ENCODE measurements around the gene KRI1. TPM values are rescaled to one million over a fixed set of nuclear protein-coding genes. Genes with fewer than 3 reads are reported as not detected.

Gene KRI1
- total and polyA plus RNA-seq, 2 of the 8 experiments (the other 6 are each of a cell fraction or from before 2014, with no cell fraction given): 14.2 to 45.2 TPM

DNA sequence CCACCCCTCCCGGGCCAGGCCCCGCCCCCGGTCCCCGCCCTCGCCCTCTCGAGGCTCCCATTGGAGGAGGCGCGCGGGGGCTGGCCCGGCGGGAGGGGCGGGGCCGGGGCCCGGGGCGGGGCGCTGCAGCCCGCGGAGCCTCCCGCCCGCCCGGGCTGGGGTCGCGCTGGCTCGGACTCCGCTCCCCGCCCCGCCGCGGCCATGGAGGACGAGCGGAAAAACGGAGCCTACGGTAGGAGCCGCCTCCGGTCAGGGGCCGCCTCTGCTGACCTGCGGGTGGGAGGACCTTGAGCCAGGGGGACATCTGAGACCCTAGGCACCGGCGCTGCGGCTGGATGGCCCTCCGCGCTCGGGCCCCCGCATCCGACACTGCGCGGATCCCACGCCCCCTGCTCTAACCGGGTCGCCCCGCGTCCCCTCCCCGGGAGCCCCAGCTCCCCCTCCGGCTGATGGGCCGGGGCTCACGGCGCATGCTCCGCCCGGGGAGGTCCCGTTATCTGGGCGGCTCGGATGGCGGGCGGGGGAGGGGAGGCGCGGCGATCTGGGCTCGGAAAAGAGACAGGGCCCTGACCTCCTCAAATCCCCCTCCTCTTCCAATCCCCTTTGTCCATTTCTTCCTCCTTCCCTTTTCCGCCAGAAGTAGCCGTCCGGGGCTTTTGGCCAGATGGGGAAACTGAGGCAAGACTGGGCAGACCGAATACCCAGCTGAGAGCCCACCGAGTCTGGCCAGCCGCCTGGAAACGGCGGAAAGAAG is 36.7 kb upstream of the KRI1 start (continued):
- TF ChIP-seq GABPA (IDR thresholded peaks at IDR 0.05; ENCODE audit: borderline replicate concordance, insufficient read depth, low read length): no peak
- no peak for TF ChIP-seq SRF (IDR thresholded peaks at IDR 0.05; ENCODE audit: low read depth, low read length)
- no peak for TF ChIP-seq POLR2AphosphoS5 (IDR thresholded peaks at IDR 0.05; ENCODE audit: low read depth, low read length)
- TF ChIP-seq, protein P1, sequence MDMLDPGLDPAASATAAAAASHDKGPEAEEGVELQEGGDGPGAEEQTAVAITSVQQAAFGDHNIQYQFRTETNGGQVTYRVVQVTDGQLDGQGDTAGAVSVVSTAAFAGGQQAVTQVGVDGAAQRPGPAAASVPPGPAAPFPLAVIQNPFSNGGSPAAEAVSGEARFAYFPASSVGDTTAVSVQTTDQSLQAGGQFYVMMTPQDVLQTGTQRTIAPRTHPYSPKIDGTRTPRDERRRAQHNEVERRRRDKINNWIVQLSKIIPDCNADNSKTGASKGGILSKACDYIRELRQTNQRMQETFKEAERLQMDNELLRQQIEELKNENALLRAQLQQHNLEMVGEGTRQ (IDR thresholded peaks at IDR 0.05; ENCODE audit: low read length): no peak
- no peak for TF ChIP-seq EP300 (IDR thresholded peaks at IDR 0.05; ENCODE audit: borderline replicate concordance in 1 of 2, low read depth in 2 of 2, low read length in 2 of 2)
- 0 out of 4 replicates have a peak, but pooled peaks of 1 of the 2 experiments have one; percentile 48 for TF ChIP-seq SIN3A (conservative IDR thresholded peaks at IDR 0.05 in 1 of 2, IDR thresholded peaks at IDR 0.05 in 1 of 2; ENCODE audit: low read depth in 1 of 2, low read length in 2 of 2)
- peak; percentile 82 for TF ChIP-seq PHF8 (conservative IDR thresholded peaks at IDR 0.05; ENCODE audit: low read depth, low read length)
- TF ChIP-seq FOSL1 (IDR thresholded peaks at IDR 0.05; ENCODE audit: insufficient read depth, low read depth, low read length): no peak
- no peak for TF ChIP-seq EGR1 (IDR thresholded peaks at IDR 0.05; ENCODE audit: borderline replicate concordance, low read depth, low read length)
- TF ChIP-seq TEAD4 (IDR thresholded peaks at IDR 0.05; ENCODE audit: low read depth, low read length): no peak
- TF ChIP-seq RFX5 (IDR thresholded peaks at IDR 0.05; ENCODE audit: borderline replicate concordance, low read depth, low read length): no peak
- no peak for TF ChIP-seq ZNF274 (IDR thresholded peaks at IDR 0.05; ENCODE audit: borderline replicate concordance, extremely low read depth, low read length)
- no peak for TF ChIP-seq RXRA (IDR thresholded peaks at IDR 0.05; ENCODE audit: insufficient read depth, low read depth, low read length)
- no peak for TF ChIP-seq TCF12 (IDR thresholded peaks at IDR 0.05; ENCODE audit: low read depth, low read length)
- TF ChIP-seq KDM4A (IDR thresholded peaks at IDR 0.05; ENCODE audit: low read depth, low read length, severe bottlenecking): peak; percentile 70
- TF ChIP-seq EZH2 (IDR thresholded peaks at IDR 0.05; ENCODE audit: low read depth, low read length, severe bottlenecking): no peak
- TF ChIP-seq, protein P2, sequence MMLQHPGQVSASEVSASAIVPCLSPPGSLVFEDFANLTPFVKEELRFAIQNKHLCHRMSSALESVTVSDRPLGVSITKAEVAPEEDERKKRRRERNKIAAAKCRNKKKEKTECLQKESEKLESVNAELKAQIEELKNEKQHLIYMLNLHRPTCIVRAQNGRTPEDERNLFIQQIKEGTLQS (IDR thresholded peaks at IDR 0.05; ENCODE audit: insufficient read depth, low read depth, low read length): no peak
- TF ChIP-seq, protein P3, sequence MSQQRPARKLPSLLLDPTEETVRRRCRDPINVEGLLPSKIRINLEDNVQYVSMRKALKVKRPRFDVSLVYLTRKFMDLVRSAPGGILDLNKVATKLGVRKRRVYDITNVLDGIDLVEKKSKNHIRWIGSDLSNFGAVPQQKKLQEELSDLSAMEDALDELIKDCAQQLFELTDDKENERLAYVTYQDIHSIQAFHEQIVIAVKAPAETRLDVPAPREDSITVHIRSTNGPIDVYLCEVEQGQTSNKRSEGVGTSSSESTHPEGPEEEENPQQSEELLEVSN (IDR thresholded peaks at IDR 0.05): no peak
- no peak for TF ChIP-seq CBX8 (IDR thresholded peaks at IDR 0.05; ENCODE audit: borderline replicate concordance, low read depth, low read length)
- no peak for TF ChIP-seq BACH1 (IDR thresholded peaks at IDR 0.05; ENCODE audit: low read length)
- TF ChIP-seq SP4 (IDR thresholded peaks at IDR 0.05; ENCODE audit: low read length): no peak
- peak in 1 of 2 experiments; percentile 59; a peak in 2 of 3 replicates for TF ChIP-seq POLR2A (IDR thresholded peaks at IDR 0.05; ENCODE audit: control extremely low read depth in 1 of 2, low read depth in 2 of 2, low read length in 2 of 2)
